ENCODE results near the gene ZIC5.
"Not testable (repeated sequence)": the region's sequence is repeated elsewhere in the genome, so short reads cannot be mapped to it uniquely, and the experiment has no call there.

Gene ZIC5

DNA sequence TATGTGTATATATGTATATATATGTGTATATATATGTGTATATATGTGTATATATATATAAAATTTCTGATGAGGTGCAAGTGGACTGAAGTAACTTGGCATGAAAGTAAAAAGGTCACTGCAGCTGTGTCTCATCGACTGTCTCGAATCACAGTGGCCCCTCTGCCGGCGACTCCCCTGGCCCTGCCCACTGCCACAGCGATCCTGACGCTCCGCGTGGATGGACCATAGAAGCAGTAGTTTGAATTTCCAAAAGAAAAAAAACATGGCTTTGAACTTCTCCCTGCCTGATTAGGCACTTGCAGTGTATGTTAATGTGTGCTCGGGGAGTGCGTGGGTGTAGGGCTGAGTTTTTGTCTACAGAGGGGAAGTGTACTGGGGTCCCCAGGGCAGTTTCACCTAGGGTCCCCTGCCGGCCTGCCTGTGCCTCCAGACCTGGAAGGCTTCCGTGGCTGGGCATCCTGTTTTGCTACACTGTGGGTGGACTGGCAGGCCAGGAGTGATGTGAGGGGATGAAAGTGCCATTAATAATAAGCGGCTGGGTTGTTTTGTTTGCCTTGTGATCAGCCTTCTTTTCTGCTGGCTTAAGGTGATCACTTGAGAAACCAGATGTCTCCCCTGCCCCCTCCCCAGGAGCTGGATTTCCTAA lies 10.8 kb downstream of the ZIC5 start:
- DNase-seq (ENCODE audit: low read depth in 2 of 2, low spot score in 1 of 2), result no peak

DNA sequence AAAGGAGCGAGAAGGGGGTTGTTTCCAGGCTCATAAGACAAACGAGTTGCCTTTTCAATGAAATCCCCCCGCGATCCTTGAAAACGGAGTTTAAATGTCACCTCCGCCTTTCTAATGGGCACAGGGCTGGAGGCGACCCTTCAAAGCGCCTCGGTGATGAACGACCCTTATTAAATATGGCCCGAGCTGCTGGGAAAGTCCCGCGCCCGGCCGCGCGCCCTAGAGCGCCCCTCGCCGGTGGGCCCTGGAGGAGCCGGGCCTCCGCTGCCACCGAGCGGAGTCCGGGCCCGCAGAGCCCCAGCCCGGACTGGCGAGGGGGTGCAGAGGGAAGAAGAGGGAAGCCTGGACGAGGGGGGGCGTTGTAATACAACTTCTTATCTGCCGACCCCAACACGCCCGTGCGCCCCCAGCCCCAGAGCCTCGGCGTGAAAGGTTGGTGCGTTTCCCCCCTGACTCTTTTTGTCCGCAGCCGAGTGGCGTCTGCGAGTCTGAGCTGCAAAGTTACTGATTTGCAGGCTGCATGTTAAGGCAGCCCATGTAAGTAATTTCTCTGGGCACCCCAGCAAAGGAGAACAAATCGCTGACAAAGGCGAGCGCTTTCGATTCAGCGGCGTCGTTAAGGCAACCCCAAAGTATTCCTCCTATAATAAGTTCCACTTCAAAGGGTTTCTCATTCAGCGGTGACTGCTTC lies 11.9 kb downstream of the ZIC5 start:
- DNase-seq (ENCODE audit: low read depth in 2 of 2, low spot score in 1 of 2), result no peak

DNA sequence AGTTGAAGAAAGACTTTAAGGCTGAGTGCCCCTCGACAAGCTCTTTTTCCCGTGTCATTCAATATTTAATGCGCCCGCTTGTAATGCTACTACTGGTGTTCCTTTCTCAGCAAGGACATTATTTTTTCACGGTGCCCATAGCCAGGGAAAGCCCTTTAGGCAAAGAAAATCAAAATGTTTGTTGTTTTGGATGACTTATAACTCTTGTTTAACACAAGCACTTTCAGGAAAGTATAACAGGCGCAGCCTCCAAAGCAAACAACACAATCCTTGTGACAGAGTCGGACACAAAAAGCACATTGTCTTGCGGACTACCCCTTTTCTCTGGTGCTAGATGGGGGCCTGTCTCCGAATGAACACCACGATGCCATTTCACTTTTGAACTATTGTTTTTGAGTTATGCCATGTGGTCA lies 12.4 kb downstream of the ZIC5 start:
- no peak for DNase-seq (ENCODE audit: low read depth in 2 of 2, low spot score in 1 of 2)

DNA sequence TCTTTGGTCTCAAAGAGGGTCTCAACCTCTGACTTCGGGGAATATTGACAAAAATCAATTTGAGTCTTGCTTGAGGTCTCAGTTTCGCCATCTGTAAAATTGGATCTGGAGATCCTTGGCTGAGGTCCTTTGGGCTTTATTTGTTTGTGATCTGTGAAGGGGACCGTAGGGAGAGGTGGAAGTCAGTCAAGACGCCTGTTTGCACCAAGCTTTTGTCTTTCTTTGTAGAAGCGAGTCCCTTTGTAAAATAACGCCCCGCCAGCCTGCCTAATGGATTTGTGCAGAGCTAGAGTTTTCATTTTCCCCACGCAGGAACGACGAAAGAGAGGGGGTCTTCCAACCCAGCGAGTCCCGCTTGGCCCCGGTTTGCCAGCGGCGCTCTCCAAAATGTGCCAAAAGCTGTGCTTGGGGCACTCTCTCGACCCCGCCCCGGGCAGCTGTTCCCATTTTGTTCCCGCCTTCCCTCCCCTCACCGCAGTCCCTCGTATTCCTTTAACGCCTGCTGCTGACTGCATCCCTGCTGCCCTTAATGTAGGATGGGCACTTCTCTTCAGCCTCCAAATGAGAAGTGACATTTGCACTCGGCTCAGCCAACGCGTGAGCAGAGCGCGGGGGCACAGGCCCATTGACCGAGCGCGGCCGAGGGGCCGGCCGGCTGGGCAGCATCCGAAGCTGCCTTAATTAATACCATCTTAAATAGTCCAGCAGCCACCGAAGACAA lies 13.0 kb downstream of the ZIC5 start:
- DNase-seq (ENCODE audit: low read depth in 2 of 2, low spot score in 1 of 2), result no peak

DNA sequence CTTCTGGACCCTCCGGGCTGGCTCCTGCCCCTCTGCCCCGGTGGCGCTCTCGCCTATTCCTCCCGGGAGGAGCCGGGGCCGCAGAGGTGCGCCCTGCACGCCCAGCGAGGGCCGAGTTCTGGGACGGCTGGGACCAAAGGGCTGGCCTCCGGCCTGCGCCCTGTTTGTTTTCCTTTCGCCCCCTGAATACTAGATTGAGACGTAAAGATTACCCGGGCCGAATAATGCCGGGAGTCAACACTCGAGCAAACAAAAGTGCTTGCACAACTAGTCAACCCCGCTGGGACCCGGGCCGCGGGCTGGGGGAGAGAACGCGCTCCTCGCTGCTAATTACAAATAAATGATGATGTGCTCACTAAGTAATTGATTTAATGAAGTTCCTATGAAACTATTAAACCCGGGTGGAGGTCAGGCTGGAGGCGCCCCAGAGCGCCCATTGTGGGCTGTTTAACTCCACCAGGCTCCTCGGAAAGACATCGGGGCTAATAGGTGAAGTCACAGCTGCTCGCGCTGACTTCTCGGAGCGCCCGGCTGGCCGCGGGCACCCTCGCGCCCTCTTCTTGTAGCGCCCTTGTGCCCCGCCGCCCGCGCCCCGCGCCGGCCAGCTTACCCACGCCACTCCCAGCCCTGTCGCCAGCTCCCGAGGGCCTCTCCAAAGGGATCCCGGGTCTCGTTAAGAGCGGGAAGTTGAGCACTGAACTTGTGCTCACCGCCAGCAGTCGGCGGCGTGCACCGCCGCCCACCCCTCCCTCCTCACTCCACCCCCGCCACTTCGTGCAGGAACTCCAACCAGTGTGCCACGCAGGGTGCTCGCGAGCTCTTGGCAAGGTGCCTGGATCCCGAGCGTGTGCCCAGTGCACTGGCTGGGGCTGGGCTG lies 14.9 kb downstream of the ZIC5 start:
- DNase-seq (ENCODE audit: low read depth in 2 of 2, low spot score in 1 of 2), result no peak

DNA sequence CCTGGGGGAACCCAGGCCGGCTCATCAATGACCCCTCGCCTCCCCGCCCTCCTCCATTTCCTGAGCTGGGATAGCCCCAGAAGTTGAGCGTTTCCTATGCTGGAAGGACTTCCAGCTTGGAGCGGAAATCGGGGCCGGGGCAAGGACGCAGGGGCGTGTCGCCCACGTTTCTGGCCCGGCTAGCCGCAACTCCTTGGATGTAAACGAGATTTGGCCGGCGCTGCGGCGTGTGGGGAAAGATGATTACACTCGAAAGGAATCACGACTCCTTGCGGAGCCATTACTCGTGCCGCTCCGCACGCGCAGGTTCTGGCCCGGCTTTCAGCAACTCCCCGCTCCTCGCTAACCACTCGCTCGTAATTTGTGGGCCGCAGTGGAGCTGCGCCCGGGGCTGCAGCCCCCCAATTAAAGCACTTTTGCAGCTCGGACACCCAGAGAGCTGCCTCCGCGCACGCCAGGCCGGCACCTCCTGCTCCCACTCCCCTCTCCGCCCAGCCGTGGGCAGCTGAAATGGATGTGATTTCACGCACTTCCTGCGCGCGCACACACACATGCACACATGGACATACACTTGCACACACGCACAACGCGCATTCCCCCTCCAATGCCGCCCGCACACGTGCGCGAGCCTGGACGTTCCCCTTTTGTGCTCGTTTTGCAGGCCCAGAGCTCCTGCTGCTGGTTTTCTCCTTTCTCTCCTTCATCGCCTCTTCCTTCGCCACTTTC lies 15.7 kb downstream of the ZIC5 start:
- DNase-seq (ENCODE audit: low read depth in 2 of 2, low spot score in 1 of 2), result no peak

DNA sequence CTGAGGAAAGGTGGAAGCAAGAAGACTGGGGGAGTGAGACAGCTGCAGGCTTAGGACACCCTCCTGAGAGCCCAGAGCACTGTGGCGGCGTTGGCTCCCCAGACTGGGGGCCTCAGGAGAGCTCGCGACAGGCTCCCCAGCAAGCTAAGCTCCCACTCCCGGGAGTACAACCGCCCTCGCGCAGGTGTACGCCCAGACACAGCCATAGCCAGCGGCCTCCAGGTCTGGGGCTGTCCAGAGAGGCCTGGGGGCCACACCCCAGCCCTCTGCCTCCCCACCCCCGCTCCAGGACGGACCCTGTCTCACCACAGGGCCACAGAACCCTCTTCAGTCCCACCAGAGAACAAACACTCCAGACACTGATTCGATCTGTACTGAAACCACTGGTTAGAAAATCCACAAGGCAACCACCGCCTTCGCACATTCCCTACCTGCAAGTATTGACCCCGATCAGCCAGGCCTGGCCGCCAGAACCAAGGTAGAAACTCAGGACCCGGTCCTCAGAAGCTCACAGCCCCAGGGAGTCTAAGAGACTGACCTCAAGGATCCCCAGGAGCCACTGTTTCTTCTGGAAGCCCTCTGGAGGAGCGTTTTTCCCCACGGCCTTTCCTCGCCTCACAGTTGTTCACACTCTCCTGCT lies 16.3 kb downstream of the ZIC5 start:
- DNase-seq (ENCODE audit: low read depth in 2 of 2, low spot score in 1 of 2), result no peak

DNA sequence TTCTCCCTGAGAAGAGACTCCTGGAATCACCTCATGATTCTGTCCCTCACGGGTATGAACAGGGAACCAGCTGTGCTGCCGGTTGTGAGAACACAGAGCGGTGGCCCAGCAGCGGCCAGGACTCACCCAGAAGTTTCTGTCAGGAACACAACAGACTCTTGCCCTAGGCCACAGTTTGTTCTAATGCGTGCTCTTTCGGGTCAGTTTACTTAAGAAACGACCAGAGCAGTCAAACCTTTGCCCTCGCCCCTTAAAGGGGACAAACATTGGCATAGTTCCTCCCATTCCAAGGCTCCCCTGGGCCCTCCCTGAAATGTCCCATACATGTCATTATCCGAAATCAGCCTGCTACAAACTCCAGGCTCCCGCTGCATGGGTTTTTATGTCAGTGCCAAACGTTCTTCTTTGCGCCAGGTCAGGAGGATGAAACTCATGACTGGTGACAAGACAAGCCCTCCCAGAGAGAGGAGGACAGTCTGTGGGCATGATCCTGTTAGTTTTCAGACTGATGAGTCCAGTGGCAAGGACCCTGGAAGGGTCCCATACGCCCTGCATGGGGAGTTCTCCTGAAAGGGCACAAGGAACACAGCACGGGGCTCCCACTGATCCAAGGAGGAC lies 18.3 kb downstream of the ZIC5 start:
- no peak for DNase-seq (ENCODE audit: low read depth in 2 of 2, low spot score in 1 of 2)

DNA sequence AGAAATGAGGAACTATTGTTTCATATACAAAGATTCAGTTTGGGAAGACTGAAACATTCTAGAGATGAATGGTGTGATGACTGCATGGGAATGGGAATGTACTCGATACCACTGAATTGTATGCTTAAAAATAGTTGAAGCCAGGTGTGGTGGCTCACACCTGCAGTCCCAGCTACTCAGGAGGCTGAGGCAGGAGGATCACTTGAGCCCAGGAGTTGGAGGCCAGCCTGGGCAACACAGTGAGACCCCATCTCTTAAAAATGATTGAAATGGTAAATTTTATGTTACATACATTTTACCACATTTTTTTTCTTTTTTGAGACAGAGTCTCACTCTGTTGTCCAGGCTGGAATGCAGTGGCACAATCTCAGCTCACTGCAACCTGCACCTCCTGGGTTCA lies 19.9 kb downstream of the ZIC5 start:
- DNase-seq (ENCODE audit: low read depth in 2 of 2, low spot score in 1 of 2), result not testable (repeated sequence)

DNA sequence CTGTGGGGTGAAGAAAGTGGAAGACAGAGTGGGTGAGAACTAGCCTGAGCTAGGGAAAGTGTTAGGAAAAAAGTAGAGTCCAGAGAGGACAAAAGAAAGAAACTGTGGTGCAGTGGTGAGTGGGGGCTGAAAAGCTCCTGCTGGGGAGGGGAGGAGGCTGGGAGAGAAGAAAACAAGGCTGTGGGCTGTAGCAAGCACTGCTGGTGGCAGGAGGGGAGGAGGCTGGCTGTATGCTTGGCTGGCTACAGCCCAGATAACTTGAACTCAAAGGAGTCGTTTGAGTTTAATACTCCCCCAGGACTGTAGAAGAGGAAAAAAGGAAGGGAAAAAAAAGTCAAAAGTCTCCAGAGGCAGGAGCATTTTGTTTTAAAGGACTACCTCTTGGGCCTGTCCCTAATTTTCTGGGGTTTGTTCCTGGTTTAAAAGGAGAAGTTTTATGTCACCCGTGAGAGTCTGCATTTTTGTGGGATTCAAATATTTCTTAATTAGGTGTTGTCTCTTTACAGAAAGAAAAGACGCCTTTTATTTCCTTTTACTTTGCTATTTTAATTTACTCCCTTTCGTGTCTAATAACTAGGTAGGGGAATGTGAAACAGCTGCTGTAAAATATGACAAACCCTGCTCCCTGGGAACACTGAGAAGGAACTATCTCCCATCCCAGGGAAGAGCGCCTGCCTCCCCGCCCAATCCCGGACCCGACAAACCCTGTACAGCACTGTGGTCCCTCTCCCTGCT lies 21.7 kb downstream of the ZIC5 start:
- no peak for DNase-seq (ENCODE audit: low read depth in 2 of 2, low spot score in 1 of 2)

DNA sequence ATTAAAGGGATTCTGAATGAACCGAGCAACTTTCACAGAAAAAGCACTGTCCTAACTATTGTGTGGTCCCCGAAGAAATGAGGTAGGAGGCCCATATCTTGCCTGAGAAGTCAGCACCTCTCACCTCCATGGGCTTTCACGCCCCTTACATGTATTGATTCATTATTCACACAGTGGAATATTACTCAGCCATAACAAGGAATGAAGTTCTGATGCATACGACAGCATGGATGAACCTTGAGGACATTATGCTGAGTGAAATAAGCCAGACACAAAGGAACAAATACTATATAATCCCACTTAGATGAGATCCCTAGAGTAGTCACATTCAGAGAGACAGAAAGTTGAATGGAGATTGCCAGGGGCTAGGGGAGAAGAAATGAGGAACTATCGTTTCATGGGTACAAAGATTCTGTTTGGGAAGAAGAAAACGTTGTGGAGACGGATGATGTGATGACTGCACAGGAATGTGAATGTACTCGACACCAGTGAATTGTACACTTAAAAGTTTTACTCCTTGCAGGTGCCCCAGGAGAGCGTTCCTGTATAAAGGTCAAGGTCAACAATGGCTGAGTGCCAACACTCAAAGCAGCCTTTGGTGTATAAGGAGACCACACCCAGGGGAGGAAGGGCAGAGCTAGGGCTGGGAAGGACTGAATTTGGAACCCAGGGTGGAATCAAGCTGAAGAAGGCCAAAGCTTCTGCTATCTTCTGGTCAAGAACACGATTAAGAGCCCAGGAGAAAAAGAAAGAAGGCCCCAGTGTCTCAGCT lies 22.5 kb downstream of the ZIC5 start:
- no peak for DNase-seq (ENCODE audit: low read depth in 2 of 2, low spot score in 1 of 2)

DNA sequence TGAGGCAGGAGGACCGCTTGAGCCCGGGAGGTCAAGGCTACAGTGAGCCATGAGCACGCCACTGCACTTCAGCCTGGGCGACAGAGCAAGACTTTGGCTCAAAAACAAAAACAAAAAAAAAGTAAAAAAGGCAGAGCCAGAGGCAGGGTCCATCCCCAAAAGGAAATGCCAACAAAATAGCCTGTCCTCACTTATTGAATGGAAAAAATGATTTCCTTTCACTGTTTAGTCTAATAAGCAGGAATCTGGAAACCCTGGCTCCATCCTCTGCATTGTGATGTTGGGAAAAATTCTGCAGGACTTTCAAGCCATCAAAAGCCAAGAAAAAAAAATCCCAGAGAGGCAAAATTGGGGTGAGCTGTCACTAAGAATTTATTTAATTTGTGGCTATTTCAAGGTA lies 23.2 kb downstream of the ZIC5 start:
- no peak for DNase-seq (ENCODE audit: low read depth in 2 of 2, low spot score in 1 of 2)

DNA sequence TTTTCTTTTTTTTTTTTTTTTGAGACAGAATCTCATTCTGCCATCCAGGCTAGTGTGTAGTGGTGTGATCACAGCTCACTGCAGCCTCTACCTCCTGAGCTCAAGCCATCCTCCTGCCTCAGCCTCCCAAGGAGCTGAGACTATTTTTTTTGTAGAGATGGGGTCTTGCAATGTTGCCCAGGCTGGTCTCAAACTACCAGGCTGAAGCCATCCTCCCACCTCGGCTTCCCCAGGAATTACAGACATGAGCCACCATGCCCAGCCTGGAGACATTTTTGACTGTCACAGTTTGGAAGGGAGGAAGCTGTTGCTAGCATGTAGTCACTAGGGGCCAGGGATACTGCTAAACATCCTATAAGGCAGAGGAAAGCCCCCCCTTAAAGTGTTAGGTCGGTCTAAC lies 23.9 kb downstream of the ZIC5 start:
- DNase-seq (ENCODE audit: low read depth in 2 of 2, low spot score in 1 of 2), result no peak

DNA sequence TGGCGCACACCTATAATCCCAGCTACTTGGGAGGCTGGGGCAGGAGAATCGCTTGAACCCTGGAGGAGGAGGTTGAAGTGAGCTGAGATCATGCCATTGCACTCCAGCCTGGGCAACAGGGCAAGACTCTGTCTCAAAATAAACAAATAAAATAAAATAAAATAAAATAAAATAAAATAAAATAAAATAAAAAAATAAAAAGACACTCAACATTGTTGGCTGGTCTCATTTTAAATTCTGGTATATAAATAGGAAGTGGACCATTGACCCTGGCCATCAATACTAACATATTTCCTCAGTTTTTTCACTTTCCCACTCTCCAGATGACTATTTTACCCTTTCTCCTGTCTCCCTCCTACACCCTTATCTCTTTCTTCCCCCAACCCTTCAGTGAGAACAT lies 26.1 kb downstream of the ZIC5 start:
- DNase-seq (ENCODE audit: low read depth in 2 of 2, low spot score in 1 of 2), result not testable (repeated sequence)

DNA sequence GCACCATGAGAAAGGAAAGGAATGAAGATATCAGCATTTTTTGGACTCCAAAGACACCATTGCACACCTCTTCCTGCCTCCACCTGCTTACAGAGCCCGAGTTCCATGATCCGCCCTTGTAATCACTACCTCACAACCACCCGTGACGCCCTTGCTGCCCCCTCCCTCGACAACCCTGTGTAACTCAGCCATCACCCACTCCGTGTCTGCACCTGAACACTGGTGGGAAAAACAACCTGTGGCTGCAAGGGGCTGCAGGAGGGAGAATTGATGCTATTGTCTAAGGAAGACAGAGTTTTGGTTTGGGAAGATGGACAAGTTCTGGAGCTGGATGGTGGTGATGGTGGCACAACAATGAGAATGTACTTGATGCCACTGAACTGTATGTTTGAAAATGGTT lies 27.0 kb downstream of the ZIC5 start:
- no peak for DNase-seq (ENCODE audit: low read depth in 2 of 2, low spot score in 1 of 2)

DNA sequence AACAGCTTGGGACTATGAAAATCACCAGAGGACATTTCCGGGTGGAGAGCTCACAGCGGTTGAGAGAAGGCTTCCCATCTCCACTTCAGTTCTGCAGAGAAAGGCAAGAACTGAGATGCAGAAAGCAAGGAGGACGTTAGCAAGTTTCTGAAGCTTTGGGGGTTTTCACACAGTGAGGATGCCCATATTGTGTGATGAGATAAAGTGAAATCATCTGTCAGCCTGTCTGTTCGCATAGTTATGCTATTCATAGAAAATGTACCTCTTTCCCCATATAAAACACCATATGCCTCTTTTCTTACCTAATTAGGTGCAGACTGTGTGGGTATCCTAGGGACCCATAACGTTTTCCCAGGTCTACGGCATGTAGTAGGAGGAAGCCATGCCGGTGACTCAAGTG lies 27.5 kb downstream of the ZIC5 start:
- DNase-seq (ENCODE audit: low read depth in 2 of 2, low spot score in 1 of 2), result no peak

DNA sequence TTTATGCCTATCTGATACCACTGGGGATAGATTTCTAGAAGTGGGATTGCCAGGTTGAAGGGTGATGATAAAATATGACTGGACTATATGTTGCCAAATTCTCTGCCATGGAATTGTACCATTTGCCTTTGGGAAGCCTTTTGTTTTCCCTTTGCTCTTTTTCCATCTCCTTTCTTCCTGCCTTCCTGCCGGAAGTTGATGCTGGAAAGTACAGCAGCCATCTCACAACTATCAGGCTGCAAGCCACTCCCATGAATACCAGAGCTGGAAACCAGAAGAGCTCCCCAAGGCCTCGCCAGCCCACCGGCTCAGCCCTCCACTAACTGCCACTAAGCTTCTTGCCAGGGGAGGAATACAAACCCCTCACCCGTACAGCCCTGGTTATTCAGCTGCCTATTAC lies 29.7 kb downstream of the ZIC5 start:
- no peak for DNase-seq (ENCODE audit: low read depth in 2 of 2, low spot score in 1 of 2)

DNA sequence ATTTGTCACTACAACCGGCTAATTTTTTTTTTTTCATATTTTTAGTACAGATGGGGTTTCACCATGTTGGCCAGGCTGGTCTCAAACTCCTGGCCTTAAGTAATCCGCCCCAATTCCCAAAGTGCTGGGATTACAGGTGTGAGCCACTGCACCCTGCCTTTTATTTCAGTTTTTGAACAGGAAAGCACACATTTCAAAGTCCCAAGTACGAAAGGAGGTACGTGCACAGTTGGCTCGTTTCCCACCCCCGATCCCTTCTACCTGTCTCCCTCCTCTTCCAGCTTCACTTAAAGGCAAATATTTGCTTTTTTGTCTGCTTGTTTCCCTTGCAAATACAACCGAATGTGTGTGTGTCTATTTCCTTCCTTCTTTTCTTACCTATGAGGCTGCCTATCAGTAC lies 30.5 kb downstream of the ZIC5 start:
- no peak for DNase-seq (ENCODE audit: low read depth in 2 of 2, low spot score in 1 of 2)

DNA sequence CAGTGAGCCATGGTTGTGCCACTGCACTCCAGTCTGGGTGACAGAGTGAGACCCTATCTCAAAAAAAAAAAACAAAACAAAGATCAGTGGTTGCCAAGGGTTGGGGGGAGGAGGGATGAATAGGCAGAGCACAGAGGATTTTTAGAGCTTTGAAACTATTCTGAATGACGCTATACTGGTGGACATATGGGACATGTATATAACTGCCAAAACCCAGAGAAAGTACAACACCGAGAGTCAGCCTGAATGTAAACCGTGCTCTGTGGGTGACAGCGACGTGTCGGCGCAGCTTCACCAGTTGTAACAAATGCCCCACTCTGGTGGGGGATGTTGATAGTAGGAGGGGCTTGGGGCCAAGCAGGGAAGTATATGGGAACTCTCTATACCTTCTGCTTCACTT lies 32.9 kb downstream of the ZIC5 start:
- no peak for DNase-seq (ENCODE audit: low read depth in 2 of 2, low spot score in 1 of 2)
